ENCODE data around the gene UIMC1. TPM values are rescaled to one million over a fixed set of nuclear protein-coding genes. Genes with fewer than 3 reads are reported as not detected.

The UIMC1 gene
- total RNA-seq, 1 donor from 2014 or later: 72.5 TPM

GRCh38 chr5:176881021-176881749 is 125.4 kb downstream of the UIMC1 start:
- intact Hi-C loops (cut with micrococcal nuclease): no loop called here
- no peak for DNase-seq
- POLR2A ChIA-PET: no interaction called here
- Mint-ChIP-seq H3K36me3 (ENCODE audit: low read depth) (no peaks in the 10 kb centered on the region), H3K4me3 (no peak overlapping the region), H3K4me1 (no peaks in the 10 kb centered on the region), H3K27me3 (peaks cover 15% of the 10 kb centered on the region), H3K9me3 (no peaks in the 10 kb centered on the region), H3K27ac (no peak overlapping the region)
- no peak for TF ChIP-seq CTCF (IDR thresholded peaks at IDR 0.05)
- ATAC-seq (ENCODE audit: low read depth): no peak
- CTCF ChIA-PET: no interaction called here

DNA sequence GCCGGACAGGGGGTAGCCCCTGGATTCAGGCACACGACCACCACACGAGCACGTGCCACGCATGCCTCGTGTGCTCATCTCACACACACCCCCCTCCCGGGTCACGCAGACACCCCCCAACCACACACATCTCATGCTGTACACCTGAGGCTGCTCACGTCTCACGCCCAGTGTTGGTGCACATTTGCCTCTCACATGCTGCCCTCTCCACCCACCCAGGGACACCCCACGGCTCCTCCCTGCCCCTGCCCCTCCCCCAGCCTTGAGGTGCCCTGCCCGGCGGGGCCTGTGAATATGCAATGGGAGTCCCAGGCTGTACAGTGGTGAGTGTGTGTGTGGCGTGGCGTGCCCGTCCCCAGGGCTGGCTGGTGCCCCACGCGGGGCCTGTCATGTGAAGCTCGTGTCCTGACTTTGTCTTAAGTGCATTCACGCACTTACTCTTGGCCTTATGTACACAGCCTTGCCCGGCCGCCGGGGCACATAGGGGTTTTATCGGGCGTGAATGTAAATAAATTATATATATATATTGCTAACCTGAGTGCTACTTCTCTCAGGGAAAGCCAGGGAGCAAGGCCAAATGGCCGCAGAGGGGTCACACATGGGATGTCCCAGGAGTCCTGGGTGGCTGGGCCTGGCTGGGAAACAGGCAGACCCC is 126.1 kb downstream of the UIMC1 start:
- ChIA-PET POLR2A (no interaction called here), CTCF (no interaction called here)
- H3K27me3 Mint-ChIP-seq: peaks cover 20% of the 10 kb centered on the region
- DNase-seq (no peak), ATAC-seq (ENCODE audit: low read depth) (no peak)
- no peaks in the 10 kb centered on the region for H3K4me1 Mint-ChIP-seq
- intact Hi-C loops (cut with micrococcal nuclease): no loop called here
- H3K36me3 Mint-ChIP-seq (ENCODE audit: low read depth): no peaks in the 10 kb centered on the region
- no peak overlapping the region for H3K4me3 Mint-ChIP-seq
- no peak for TF ChIP-seq CTCF (IDR thresholded peaks at IDR 0.05)
- no peaks in the 10 kb centered on the region for H3K9me3 Mint-ChIP-seq
- no peak overlapping the region for H3K27ac Mint-ChIP-seq

GRCh38 chr5:176879663-176880361 is 126.8 kb downstream of the UIMC1 start:
- ChIA-PET CTCF (no interaction called here), POLR2A (no interaction called here)
- TF ChIP-seq CTCF (IDR thresholded peaks at IDR 0.05): no peak
- DNase-seq (no peak), ATAC-seq (ENCODE audit: low read depth) (no peak)
- H3K4me1 Mint-ChIP-seq: no peaks in the 10 kb centered on the region
- H3K36me3 Mint-ChIP-seq (ENCODE audit: low read depth): no peaks in the 10 kb centered on the region
- H3K4me3 Mint-ChIP-seq: no peak overlapping the region
- H3K27me3 Mint-ChIP-seq: peaks cover 26% of the 10 kb centered on the region
- intact Hi-C loops (cut with micrococcal nuclease): no loop called here
- no peak overlapping the region for H3K27ac Mint-ChIP-seq
- no peaks in the 10 kb centered on the region for H3K9me3 Mint-ChIP-seq

DNA sequence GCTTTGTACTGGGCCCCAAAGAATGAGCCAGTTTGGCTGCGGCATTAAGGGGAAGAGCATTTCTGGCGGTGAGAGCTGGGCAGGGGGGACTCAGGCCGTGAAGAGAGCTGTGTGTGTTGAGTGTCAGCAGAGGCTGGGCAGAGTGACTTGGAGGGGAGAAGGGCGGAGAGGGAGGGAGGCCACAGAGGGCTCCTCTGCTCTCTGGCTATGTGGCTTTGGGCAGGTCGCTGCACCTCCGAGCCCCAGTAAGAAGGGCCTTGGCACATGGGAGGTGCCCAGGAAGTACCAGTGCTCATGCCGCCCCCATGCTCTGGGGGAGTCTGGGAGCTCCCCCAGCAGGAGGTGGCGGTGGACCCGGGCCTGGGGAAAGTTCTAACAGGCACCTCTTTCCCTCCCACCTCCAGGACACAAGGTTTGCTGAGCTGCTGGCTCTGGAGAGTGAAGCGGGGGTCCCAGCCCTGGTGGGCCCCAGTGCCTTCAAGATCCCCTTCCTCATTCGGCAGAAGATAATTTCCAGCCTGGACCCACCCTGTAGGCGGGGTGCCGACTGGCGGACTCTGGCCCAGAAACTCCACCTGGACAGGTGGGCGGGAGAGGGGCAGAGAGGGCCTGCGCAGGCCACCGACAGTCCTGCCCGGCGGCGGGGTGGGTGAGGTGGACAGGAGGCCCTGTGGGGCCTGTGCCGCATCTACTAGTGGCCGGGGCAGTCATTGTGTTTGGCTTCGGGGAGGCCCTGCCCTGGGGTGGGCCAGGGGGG is 127.5 kb downstream of the UIMC1 start:
- H3K4me1 Mint-ChIP-seq: no peaks in the 10 kb centered on the region
- no peak overlapping the region for H3K27ac Mint-ChIP-seq
- H3K27me3 Mint-ChIP-seq: peaks cover 26% of the 10 kb centered on the region
- H3K36me3 Mint-ChIP-seq (ENCODE audit: low read depth): no peaks in the 10 kb centered on the region
- intact Hi-C loops (cut with micrococcal nuclease): no loop called here
- ATAC-seq (ENCODE audit: low read depth) (no peak), DNase-seq (no peak)
- ChIA-PET CTCF (no interaction called here), POLR2A (no interaction called here)
- no peaks in the 10 kb centered on the region for H3K9me3 Mint-ChIP-seq
- no peak overlapping the region for H3K4me3 Mint-ChIP-seq
- no peak for TF ChIP-seq CTCF (IDR thresholded peaks at IDR 0.05)

DNA sequence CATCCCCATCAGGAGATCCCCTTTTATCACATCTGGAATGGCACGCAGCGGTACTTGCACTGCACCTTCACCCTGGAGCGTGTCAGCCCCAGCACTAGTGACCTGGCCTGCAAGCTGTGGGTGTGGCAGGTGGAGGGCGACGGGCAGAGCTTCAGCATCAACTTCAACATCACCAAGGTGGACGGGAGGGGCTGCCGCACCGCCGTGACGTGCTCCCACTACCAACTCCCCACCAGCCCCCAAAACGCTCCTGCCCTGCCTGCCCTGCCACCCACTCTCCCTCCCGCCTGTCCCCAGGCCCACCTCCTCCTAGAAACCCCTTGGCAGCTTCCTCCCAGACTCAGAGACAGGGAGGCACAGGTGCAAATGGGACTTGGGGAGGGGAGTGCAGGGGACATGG is 128.1 kb downstream of the UIMC1 start:
- no peak for TF ChIP-seq CTCF (IDR thresholded peaks at IDR 0.05)
- Mint-ChIP-seq H3K27me3 (peaks cover 26% of the 10 kb centered on the region), H3K4me3 (no peak overlapping the region), H3K4me1 (no peaks in the 10 kb centered on the region), H3K36me3 (ENCODE audit: low read depth) (no peaks in the 10 kb centered on the region), H3K27ac (no peak overlapping the region), H3K9me3 (no peaks in the 10 kb centered on the region)
- POLR2A ChIA-PET: no interaction called here
- DNase-seq: no peak
- intact Hi-C loops (cut with micrococcal nuclease): no loop called here
- no peak for ATAC-seq (ENCODE audit: low read depth)
- CTCF ChIA-PET: no interaction called here

Data from activated B cell treated with CpG ODN at 0.5 μM for 24 hours (primary cell).